PC-3 (cell line): ENCODE data around the gene GRIK1.

ENCODE experiments used
- EZH2 ChIP-seq: fragments of 300-600 bp; sonication (generic); IDR thresholded peaks from one replicate; pipeline ENCODE4 v1.6.1; 2017; ENCODE audit warnings: antibody characterized with exemption, mild to moderate bottlenecking, low read length; ENCODE audit not compliant: unreplicated experiment
- TF ChIP-seq, protein P1 (sequence below): fragments of 300-600 bp; sonication (generic); conservative IDR thresholded peaks from 2 replicates; pipeline ENCODE4 v1.5.1; 2017; ENCODE audit warnings: antibody characterized with exemption, low read depth, mild to moderate bottlenecking, low read length

DNA sequence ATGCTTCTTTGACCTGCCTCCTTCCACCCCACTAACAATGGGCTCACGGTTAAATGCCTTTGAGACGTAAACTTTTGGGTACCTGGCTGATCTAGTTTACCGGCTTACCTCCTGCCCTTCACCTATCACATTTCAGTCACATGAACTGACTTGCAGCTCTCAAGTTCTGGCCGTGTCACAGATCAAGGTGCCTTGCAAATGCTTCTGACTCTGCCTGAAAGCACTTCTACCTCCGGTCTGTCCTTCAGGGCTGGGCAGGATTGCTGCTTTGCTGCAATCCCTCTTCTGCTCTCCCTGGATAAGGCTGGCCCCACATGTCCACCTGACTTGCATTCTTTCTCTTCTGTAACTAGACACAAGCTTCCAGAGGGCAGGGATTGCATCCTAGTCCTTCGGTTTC, 69.0 kb downstream of the GRIK1 start:
- TF ChIP-seq, protein P1, sequence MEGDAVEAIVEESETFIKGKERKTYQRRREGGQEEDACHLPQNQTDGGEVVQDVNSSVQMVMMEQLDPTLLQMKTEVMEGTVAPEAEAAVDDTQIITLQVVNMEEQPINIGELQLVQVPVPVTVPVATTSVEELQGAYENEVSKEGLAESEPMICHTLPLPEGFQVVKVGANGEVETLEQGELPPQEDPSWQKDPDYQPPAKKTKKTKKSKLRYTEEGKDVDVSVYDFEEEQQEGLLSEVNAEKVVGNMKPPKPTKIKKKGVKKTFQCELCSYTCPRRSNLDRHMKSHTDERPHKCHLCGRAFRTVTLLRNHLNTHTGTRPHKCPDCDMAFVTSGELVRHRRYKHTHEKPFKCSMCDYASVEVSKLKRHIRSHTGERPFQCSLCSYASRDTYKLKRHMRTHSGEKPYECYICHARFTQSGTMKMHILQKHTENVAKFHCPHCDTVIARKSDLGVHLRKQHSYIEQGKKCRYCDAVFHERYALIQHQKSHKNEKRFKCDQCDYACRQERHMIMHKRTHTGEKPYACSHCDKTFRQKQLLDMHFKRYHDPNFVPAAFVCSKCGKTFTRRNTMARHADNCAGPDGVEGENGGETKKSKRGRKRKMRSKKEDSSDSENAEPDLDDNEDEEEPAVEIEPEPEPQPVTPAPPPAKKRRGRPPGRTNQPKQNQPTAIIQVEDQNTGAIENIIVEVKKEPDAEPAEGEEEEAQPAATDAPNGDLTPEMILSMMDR, result no peak
- TF ChIP-seq EZH2, result no peak
